ENCODE results near the gene PHETA2.

The PHETA2 gene

GRCh38 chr22:42074132-42074811, at the start of gene PHETA2:
Gene PHETA2 (plus strand): TSS chr22:42074248. CDS start chr22:42077294, 3,046 bp downstream.
- H3K4me3 ChIP-seq (ENCODE audit: low read depth, low read length): peak within 1 kb of the TSS; percentile 75
- no peak for DNase-seq
- H3K27ac ChIP-seq: peak within 1 kb of the TSS; percentile 73
- H3K36me3 ChIP-seq (replicated peaks): peaks cover 2% of the 10 kb centered on the region
- no peaks in the 10 kb centered on the region for H3K27me3 ChIP-seq (replicated peaks)
- TF ChIP-seq, protein P1, sequence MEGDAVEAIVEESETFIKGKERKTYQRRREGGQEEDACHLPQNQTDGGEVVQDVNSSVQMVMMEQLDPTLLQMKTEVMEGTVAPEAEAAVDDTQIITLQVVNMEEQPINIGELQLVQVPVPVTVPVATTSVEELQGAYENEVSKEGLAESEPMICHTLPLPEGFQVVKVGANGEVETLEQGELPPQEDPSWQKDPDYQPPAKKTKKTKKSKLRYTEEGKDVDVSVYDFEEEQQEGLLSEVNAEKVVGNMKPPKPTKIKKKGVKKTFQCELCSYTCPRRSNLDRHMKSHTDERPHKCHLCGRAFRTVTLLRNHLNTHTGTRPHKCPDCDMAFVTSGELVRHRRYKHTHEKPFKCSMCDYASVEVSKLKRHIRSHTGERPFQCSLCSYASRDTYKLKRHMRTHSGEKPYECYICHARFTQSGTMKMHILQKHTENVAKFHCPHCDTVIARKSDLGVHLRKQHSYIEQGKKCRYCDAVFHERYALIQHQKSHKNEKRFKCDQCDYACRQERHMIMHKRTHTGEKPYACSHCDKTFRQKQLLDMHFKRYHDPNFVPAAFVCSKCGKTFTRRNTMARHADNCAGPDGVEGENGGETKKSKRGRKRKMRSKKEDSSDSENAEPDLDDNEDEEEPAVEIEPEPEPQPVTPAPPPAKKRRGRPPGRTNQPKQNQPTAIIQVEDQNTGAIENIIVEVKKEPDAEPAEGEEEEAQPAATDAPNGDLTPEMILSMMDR (IDR thresholded peaks at IDR 0.05; ENCODE audit: low read depth, low read length, missing control alignments): peak; percentile 65
- in situ Hi-C loops (cut with HindIII; ENCODE audit: low pct_ligation_motif_present, low sequenced_read_pairs): no loop called here

GRCh38 chr22:42025421-42025820, 48.6 kb upstream of the PHETA2 start:
- TF ChIP-seq, protein P1 (IDR thresholded peaks at IDR 0.05; ENCODE audit: low read depth, low read length, missing control alignments): no peak
- H3K27me3 ChIP-seq (replicated peaks): no peaks in the 10 kb centered on the region
- H3K4me3 ChIP-seq (ENCODE audit: low read depth, low read length): no peak overlapping the region
- in situ Hi-C loops (cut with HindIII; ENCODE audit: low pct_ligation_motif_present, low sequenced_read_pairs): no loop called here
- no peak for DNase-seq
- no peak overlapping the region for H3K27ac ChIP-seq
- H3K36me3 ChIP-seq (replicated peaks): no peaks in the 10 kb centered on the region

DNA sequence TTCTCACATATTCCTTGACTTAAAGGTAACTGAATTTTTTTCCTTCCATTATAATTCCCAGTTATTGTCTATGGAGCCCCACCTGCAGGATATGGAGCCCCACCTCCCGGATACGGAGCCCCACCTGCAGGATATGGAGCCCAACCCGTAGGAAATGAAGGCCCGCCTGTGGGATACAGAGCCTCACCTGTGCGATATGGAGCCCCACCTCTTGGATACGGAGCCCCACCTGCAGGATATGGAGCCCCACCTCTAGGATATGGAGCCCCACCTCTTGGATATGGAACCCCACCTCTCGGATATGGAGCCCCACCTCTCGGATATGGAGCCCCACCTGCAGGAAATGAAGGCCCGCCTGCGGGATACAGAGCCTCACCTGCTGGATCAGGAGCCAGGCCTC, 47.3 kb upstream of the PHETA2 start:
- H3K27me3 ChIP-seq (replicated peaks): no peaks in the 10 kb centered on the region
- no peak overlapping the region for H3K4me3 ChIP-seq (ENCODE audit: low read depth, low read length)
- no peak for DNase-seq
- no peak overlapping the region for H3K27ac ChIP-seq
- in situ Hi-C loops (cut with HindIII; ENCODE audit: low pct_ligation_motif_present, low sequenced_read_pairs): no loop called here
- TF ChIP-seq, protein P1 (IDR thresholded peaks at IDR 0.05; ENCODE audit: low read depth, low read length, missing control alignments): no peak
- H3K36me3 ChIP-seq (replicated peaks): no peaks in the 10 kb centered on the region

- in situ Hi-C loops (cut with HindIII; ENCODE audit: low pct_ligation_motif_present, low sequenced_read_pairs): no loop called here
- no peak for DNase-seq
- Histone ChIP-seq H3K27me3 (replicated peaks) (no peaks in the 10 kb centered on the region), H3K36me3 (replicated peaks) (no peaks in the 10 kb centered on the region), H3K4me3 (ENCODE audit: low read depth, low read length) (no peak overlapping the region), H3K27ac (no peak overlapping the region)
- TF ChIP-seq, protein P1 (IDR thresholded peaks at IDR 0.05; ENCODE audit: low read depth, low read length, missing control alignments): no peak
These were observed 40.5 kb upstream of the PHETA2 start for GRCh38 chr22:42033263-42034181.

DNA sequence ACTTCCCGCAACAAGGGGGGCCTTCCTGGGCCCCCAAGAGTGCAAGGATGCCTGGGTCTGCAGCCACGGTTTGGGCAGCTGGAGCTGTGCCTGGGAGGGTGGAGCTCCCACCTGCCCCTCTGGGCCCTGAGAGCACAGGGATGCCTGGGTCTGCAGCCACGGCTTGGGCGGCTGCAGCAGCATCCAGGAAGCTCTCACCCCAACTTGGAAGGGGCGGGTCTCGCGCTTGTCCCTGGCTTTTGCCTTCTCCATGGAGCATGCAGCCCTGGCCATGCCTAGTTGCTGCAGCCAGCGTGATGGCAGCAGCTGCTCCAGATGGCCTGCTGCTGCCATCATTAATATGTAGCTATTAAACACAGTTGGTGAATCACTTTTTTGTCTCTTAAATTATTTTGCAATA, 38.8 kb upstream of the PHETA2 start:
- Histone ChIP-seq H3K36me3 (replicated peaks) (no peaks in the 10 kb centered on the region), H3K27me3 (replicated peaks) (no peaks in the 10 kb centered on the region), H3K27ac (no peak overlapping the region), H3K4me3 (ENCODE audit: low read depth, low read length) (no peak overlapping the region)
- TF ChIP-seq, protein P1 (IDR thresholded peaks at IDR 0.05; ENCODE audit: low read depth, low read length, missing control alignments): no peak
- no peak for DNase-seq
- in situ Hi-C loops (cut with HindIII; ENCODE audit: low pct_ligation_motif_present, low sequenced_read_pairs): no loop called here
